ENCODE measurements around the gene SRR.
"Not testable (repeated sequence)": the region's sequence is repeated elsewhere in the genome, so short reads cannot be mapped to it uniquely, and the experiment has no call there.

GRCh38 chr17:2258830-2259229 is 44.9 kb upstream of the SRR start:
- not testable (repeated sequence) for TF ChIP-seq POLR2AphosphoS5 (IDR thresholded peaks at IDR 0.05; ENCODE audit: low read depth, low read length); CTCF (IDR thresholded peaks at IDR 0.05); SIN3A (IDR thresholded peaks at IDR 0.05; ENCODE audit: borderline replicate concordance, insufficient read depth, low read depth, low read length)
